Vagina (tissue), 2 donors: ENCODE results near the gene RAB23. TPM values are rescaled to one million over a fixed set of nuclear protein-coding genes. Genes with fewer than 3 reads are reported as not detected.

Experiments used
- DNase-seq, 2 donors: peaks; one replicate each; pipeline ENCODE4 v3.0.0-alpha.2; 2017; ENCODE audit errors: extremely low spot score in 2 of 2
- H3K27ac ChIP-seq: fragments of 200-600 bp; sonication (generic); one replicate; pipeline ENCODE4 v1.5.1; 2019
- H3K27me3 ChIP-seq: fragments of 200-600 bp; sonication (generic); one replicate; pipeline ENCODE4 v1.5.1; 2019
- H3K36me3 ChIP-seq, 2 donors: fragments of 200-600 bp; sonication (generic); one replicate each; pipeline ENCODE4 v1.5.1; 2017 to 2019
- H3K4me1 ChIP-seq: fragments of 200-600 bp; sonication (generic); one replicate; pipeline ENCODE4 v1.5.1; 2019
- H3K4me3 ChIP-seq, 2 donors: fragments of 200-600 bp; sonication (generic); 1 replicate in 1 of 2; 2 replicates in 1 of 2; pipeline ENCODE4 v1.5.1; 2016 to 2019
- H3K9me3 ChIP-seq: fragments of 200-600 bp; sonication (generic); one replicate; pipeline ENCODE4 v1.5.1; 2019
- POLR2A ChIP-seq, 2 donors: fragments of 450-650 bp; IDR thresholded peaks; one replicate each; pipeline ENCODE4 v1.6.1; 2017; ENCODE audit warnings: antibody characterized with exemption in 2 of 2, mild to moderate bottlenecking in 2 of 2, moderate library complexity in 2 of 2
- POLR2AphosphoS5 ChIP-seq, 2 donors: sonication (generic); formaldehyde crosslinking; IDR thresholded peaks; one replicate each; pipeline ENCODE4 v1.9.0; 2017; ENCODE audit warnings: antibody characterized with exemption in 2 of 2, mild to moderate bottlenecking in 2 of 2, low read depth in 1 of 2; ENCODE audit not compliant: insufficient read depth in 1 of 2
- intact Hi-C: fragments of 100-400 bp; cut with DNase I; formaldehyde crosslinking; loops from one replicate; pipeline ENCODE4 v1.15.1; 2023
- total RNA-seq: library from RNA; depleted of rRNA; stranded (reverse); fragments of >200 nt; gene quantifications from one replicate; pipeline ENCODE4 v1.2.3, GENCODE V29; 2016
- TF ChIP-seq, protein P1 (sequence below), 3 experiments: fragments of 450-650 bp in 2 of 3; fragments of 200-600 bp in 1 of 3; sonication (generic) in 1 of 3; IDR thresholded peaks; one replicate each; pipeline ENCODE4 v1.5.1; 2017 to 2019; ENCODE audit warnings: antibody characterized with exemption in 3 of 3, mild to moderate bottlenecking in 2 of 3, moderate library complexity in 2 of 3

Gene RAB23
- total RNA-seq, 1 donor from 2014 or later: 31.4 TPM

DNA sequence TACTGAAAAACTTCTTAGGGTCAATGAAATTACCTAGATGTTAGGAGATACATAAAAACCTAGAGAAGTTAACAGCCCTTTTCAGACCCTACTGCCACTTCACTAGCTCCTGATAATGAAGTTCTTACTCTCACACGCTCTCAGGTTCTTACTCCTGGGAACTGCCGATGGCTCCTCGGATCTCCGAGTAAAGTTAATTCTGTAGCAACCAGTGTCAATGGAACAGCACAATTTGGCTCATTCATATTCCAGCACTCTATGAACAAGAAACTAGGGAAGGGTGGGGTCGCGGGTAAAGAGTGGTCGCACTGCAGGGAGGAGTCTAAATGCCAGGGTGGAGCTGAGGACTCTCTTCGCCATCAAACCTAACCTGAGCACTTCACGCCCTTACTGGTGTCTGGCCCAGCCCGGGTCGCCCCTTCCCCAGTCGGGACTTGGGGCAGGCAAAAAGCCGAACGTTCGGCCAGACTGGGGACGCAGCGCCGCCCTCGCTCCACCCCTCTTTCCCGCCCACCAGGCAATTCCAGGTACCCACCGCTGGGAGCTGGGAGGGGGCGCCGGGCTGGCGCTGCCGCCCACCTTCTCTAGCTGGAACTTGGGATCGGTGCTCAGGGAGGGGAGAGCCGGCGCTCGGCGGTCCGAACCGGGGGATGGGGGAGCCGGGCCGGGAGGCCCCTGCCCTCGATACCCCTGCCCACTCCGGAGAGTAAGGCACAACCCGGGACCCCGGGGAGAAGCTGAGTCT is 744 bp downstream of the RAB23 start:
- no peaks in the 10 kb centered on the region for H3K9me3 ChIP-seq
- H3K4me1 ChIP-seq: peaks cover 43% of the 10 kb centered on the region
- no peak for DNase-seq
- H3K4me3 ChIP-seq: peak overlapping the region; percentile 87 to 99
- intact Hi-C loops: loop anchor here (5.0 kb wide), 1 partner anchor 41 kb away; no protein-coding TSS in a partner anchor
- TF ChIP-seq POLR2A (IDR thresholded peaks at IDR 0.05): no peak
- TF ChIP-seq POLR2AphosphoS5 (IDR thresholded peaks at IDR 0.05; ENCODE audit: insufficient read depth in 1 of 2, low read depth in 1 of 2): no peak
- TF ChIP-seq, protein P1, sequence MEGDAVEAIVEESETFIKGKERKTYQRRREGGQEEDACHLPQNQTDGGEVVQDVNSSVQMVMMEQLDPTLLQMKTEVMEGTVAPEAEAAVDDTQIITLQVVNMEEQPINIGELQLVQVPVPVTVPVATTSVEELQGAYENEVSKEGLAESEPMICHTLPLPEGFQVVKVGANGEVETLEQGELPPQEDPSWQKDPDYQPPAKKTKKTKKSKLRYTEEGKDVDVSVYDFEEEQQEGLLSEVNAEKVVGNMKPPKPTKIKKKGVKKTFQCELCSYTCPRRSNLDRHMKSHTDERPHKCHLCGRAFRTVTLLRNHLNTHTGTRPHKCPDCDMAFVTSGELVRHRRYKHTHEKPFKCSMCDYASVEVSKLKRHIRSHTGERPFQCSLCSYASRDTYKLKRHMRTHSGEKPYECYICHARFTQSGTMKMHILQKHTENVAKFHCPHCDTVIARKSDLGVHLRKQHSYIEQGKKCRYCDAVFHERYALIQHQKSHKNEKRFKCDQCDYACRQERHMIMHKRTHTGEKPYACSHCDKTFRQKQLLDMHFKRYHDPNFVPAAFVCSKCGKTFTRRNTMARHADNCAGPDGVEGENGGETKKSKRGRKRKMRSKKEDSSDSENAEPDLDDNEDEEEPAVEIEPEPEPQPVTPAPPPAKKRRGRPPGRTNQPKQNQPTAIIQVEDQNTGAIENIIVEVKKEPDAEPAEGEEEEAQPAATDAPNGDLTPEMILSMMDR (IDR thresholded peaks at IDR 0.05): peak in 2 of 3 experiments; percentile 29 to 48
- H3K27me3 ChIP-seq: no peaks in the 10 kb centered on the region
- peak overlapping the region; percentile 97 for H3K27ac ChIP-seq
- no peaks in the 10 kb centered on the region for H3K36me3 ChIP-seq

DNA sequence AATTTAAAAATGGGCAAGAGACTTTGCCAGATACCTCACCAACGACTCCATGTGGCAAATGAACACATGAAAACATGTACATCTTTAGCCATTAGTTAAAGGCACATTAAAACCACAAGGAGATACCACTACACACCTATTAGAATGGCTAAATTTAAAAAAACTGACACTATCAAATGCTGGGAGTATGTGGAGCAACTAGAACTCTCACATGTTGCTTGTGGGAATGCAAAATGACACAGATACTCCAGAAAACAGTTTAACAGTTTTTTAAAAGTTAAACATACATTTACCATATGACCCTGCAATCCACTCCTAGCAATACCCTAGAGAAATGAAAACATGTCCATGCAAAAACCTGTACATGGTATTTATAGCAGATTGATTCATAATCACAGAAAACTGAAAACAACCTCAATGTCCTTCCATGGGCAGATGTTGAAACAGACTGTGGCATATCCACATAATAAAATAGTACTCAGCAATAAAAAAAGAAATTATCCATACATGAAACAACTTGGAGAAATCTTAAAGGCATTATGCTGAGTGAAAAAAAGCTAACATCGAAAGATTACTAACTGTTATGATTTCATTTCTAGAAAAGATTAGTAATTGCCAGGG is 1.9 kb downstream of the RAB23 start:
- H3K4me3 ChIP-seq: no peak overlapping the region
- no peaks in the 10 kb centered on the region for H3K36me3 ChIP-seq
- no peak overlapping the region for H3K27ac ChIP-seq
- intact Hi-C loops: loop anchor here (5.0 kb wide), 1 partner anchor 42 kb away; no protein-coding TSS in a partner anchor
- peaks cover 46% of the 10 kb centered on the region for H3K4me1 ChIP-seq
- TF ChIP-seq POLR2AphosphoS5 (IDR thresholded peaks at IDR 0.05; ENCODE audit: insufficient read depth in 1 of 2, low read depth in 1 of 2): no peak
- TF ChIP-seq, protein P1 (IDR thresholded peaks at IDR 0.05): no peak
- no peak for TF ChIP-seq POLR2A (IDR thresholded peaks at IDR 0.05)
- no peaks in the 10 kb centered on the region for H3K9me3 ChIP-seq
- no peak for DNase-seq
- H3K27me3 ChIP-seq: no peaks in the 10 kb centered on the region

DNA sequence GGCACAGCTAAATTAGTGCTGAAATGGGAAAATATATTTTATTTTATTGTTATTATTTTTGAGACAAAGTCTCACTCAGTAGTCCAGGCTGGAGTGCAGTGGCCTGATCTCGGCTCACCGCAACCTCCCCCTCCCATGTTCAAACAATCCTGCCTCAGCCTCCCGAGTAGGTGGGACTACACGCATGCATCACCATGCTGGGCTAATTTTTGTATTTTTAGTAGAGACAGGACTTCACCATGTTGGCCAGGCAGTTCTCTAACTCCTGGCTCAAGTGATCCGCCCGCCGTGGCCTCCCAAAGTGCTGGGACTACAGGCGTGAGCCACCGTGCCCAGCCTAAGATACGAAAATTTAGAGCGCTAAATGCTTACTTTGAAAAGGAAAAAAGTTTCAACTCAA is 4.8 kb downstream of the RAB23 start:
- intact Hi-C loops: no loop called here
- no peaks in the 10 kb centered on the region for H3K9me3 ChIP-seq
- DNase-seq: no peak
- no peaks in the 10 kb centered on the region for H3K27me3 ChIP-seq
- H3K27ac ChIP-seq: no peak overlapping the region
- no peak overlapping the region for H3K4me3 ChIP-seq
- no peaks in the 10 kb centered on the region for H3K36me3 ChIP-seq
- peaks cover 36% of the 10 kb centered on the region for H3K4me1 ChIP-seq
- TF ChIP-seq, protein P1 (IDR thresholded peaks at IDR 0.05): no peak
- TF ChIP-seq POLR2A (IDR thresholded peaks at IDR 0.05) (no peak), POLR2AphosphoS5 (IDR thresholded peaks at IDR 0.05; ENCODE audit: insufficient read depth in 1 of 2, low read depth in 1 of 2) (no peak)

DNA sequence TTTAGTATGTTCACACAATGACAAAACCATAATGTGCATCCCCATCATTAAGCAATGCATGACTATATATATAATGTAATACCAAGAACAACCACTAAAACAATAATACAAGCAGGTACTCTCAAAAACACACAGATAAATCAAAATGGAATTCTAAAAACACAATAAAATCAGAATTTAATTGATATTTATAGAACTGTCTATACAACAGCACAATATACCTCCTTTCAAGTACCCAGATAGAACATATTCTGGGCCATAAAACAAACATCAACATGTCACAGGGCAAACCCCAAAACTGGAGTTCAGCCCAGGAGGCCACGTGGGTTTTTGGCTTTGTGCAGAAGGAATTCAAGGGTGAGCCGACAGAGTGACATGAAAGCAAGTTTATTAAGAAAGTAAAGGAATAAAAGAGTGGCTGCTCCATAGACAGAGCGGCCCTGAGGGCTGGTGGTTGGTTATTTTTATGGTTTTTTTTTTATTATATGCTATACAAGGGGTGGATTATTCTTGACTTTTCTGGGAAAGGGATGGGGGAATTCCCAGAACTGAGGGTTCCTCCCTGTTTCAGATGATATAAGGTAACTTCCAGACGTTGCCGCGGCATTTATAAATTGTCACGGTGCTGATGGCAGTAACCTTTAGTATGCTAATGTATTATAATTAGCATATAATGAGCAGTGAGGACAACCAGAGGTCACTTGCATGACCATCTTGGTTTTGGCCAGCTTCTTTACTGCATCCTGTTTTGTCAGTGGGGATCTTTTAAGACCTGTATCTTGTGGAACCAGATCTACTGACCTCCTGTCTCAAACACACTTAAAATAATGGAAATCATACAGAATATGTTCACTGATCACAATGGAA is 5.6 kb downstream of the RAB23 start:
- H3K9me3 ChIP-seq: no peaks in the 10 kb centered on the region
- H3K27me3 ChIP-seq: no peaks in the 10 kb centered on the region
- H3K27ac ChIP-seq: no peak overlapping the region
- TF ChIP-seq POLR2AphosphoS5 (IDR thresholded peaks at IDR 0.05; ENCODE audit: insufficient read depth in 1 of 2, low read depth in 1 of 2): peak in 1 of 2 donors; percentile 78
- TF ChIP-seq, protein P1 (IDR thresholded peaks at IDR 0.05): no peak
- intact Hi-C loops: no loop called here
- H3K4me1 ChIP-seq: peaks cover 36% of the 10 kb centered on the region
- H3K36me3 ChIP-seq: no peaks in the 10 kb centered on the region
- no peak for DNase-seq
- no peak overlapping the region for H3K4me3 ChIP-seq
